ENCODE measurements around the gene LIPK.

The LIPK gene

DNA sequence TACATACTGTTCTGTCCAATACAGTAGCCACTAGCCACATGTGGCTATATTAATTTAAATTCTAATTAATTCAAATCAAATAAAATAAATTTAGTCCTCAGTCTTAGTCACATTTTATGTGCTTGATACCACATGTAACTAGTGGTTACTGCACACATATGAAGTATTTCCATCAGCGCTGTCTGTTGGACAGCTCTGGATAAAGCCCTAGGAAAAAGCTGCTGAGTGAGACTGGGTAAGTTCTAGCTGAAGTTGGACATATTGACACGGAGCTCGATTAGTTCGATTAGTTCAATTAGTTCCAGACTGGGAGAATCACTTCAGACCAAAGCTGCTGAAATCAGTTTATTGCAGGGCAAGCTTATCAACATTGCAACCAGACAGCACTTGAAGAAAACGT, 81.4 kb downstream of the LIPK start:
- no peak for DNase-seq

DNA sequence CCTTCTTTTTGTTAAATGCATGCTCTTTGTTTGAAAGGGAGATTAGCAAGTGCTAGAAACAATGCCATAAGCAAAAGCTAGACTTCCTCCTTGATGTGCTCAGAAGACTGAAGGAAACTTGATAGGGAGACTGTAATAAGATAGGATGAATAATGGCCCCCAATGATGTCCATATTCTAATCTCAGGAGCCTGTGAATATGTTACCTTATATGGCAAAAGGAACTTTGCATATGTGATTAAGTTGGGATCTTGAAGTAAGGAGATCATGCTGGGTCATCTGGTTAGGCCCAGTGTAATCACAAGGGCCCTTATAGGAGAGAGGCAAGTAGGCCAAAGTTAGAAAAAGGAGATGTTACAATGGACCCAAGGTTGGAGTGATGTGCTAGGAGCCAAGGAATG, 82.9 kb downstream of the LIPK start:
- DNase-seq: no peak

DNA sequence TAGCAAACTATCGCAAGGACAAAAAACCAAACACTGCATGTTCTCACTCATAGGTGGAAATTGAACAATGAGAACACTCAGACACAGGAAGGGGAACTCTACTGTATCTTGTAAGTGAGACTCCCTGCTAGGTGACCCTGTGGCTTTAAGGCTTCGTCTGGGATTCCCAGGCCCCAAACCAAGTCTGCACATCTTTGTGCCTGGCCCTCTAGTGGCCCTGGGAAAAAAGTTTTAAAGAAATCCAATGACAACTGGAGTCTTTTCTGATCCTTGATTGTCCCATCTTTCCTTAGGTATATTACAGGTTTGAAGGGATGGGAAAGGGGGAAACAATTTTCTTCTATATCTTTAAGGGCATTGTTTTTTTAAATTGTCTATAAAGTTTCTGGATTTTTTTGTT, 85.9 kb downstream of the LIPK start:
- no peak for DNase-seq

DNA sequence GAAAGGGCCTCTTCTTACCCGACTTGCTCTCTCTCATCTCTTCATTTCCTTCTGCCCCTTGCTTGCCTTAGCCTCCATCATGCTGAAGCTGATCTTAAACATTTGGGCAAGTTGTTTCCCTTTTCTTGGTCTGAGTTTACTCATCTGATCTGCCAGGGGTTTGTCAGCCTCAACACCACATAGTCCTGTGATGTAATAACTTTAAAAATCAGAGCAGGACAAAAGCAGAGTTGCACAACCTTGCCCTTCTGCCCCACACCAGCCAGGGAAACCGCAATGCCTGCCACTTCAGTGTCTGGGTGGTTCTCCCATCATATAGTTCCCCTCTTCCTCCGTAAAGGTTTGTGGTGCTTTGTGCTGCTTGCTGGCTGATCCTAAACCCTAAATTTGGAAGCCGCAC, 86.6 kb downstream of the LIPK start:
- DNase-seq: no peak

DNA sequence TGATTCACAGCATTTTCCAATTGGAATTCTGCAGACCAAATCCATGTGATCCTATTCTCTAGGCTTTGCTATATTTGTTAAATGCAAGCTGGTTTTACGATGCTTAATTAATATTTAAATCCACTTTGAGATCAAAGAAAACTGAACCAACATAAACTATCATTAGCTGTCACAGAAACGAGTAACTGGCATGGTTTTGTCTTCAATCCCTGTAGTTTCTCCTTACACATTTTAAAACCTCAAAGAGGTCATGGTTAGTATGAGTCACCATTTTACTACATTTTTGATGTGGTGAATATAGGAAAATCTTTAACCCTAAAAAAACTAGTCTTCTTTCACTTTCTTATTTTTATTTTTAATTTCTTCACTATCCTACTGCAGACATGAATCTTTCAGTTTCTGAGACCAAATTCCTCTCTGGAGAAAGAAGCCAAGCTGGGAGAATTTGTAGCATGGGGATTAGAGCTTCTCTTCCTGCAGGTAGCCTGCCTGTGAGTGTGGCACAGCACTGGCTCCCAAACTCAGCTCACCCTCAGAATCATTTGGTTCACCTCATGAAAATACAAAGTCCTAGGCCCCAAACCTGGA, 87.8 kb downstream of the LIPK start:
- DNase-seq: no peak

- DNase-seq: no peak
Observed at GRCh38 chr10:88794731-88795130, 88.7 kb downstream of the LIPK start.

DNA sequence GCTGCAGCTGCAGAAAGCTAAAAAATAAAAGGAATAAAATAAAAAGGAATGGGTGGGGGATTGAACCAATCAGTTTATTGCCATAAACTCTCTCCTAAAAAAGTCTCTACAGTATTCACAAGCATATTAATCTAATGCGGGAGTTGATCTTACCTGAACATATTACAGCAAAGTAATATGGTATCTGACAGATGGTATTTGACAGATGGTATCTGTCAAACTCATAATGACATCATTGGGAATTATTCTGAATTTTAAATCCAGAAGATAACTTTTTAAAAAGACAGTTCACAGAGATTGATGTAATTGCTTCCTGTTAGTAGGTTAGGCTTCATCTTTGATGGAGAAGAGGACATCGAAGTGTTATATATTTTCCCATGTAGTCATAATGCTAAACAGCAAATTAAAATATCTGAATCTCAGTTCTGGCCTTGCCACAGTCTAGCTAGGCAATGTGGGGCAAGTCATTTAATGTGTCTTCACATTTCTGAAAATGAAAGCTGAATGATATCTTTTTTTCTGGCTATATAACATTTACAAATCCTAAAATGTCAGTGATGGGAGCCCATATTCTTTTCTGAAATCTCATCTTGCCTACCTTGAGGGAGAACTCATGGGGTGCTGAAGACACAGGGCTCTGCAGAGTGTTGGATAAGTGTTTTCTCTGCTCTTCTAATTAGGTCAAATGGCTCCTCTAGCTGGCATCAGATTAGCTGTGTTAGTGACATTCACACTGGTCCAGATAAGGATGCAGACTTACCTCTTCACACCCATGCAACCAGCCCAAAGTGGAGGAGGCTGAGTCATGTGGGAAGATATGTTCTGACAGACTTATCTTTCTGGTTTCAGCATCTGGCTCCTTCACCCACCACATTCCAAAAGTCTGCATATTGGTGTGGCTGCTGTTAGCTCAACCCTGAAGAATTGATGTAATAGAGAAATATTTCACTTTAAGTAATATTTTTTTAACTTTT, 94.4 kb downstream of the LIPK start:
- no peak for DNase-seq

Measured in NCI-H2107 (cell line).